Naive B cell (primary cell): ENCODE data around the gene CHTF18. TPM values are rescaled to one million over a fixed set of nuclear protein-coding genes. Genes with fewer than 3 reads are reported as not detected.

ENCODE experiments used
- ATAC-seq, 2 donors: fragments of 150-1000 bp; cut with Tn5 transposase; 2 replicates each; pipeline ENCODE4 v1.10.0; 2021; ENCODE audit warnings: low read depth in 2 of 2, mild to moderate bottlenecking in 2 of 2, moderate library complexity in 2 of 2
- DNase-seq: peaks from one replicate; pipeline ENCODE4 v3.0.0; 2022
- H3K27ac Mint-ChIP-seq, 6 donors: one replicate each; pipeline ENCODE4 v1.8.0; 2020 to 2022; ENCODE audit warnings: mild to moderate bottlenecking in 6 of 6, mixed read lengths in 6 of 6, moderate library complexity in 5 of 6, inconsistent platforms in 2 of 6
- H3K27me3 Mint-ChIP-seq, 3 donors: one replicate each; pipeline ENCODE4 v1.8.0; 2021 to 2022; ENCODE audit warnings: mixed read lengths in 3 of 3, mild to moderate bottlenecking in 1 of 3
- H3K36me3 Mint-ChIP-seq, 2 donors: one replicate each; pipeline ENCODE4 v1.8.0; 2020 to 2022; ENCODE audit warnings: mixed read lengths in 2 of 2, inconsistent platforms in 1 of 2, mild to moderate bottlenecking in 1 of 2
- H3K4me1 Mint-ChIP-seq, 3 donors: one replicate each; pipeline ENCODE4 v1.8.0; 2020 to 2022; ENCODE audit warnings: mixed read lengths in 3 of 3, inconsistent platforms in 1 of 3, mild to moderate bottlenecking in 1 of 3, moderate library complexity in 1 of 3
- H3K4me3 Mint-ChIP-seq, 8 donors: one replicate each; pipeline ENCODE4 v1.8.0; 2020 to 2022; ENCODE audit warnings: mild to moderate bottlenecking in 8 of 8, mixed read lengths in 8 of 8, moderate library complexity in 8 of 8, inconsistent platforms in 2 of 8
- H3K9me3 Mint-ChIP-seq, 7 donors: one replicate each; pipeline ENCODE4 v1.8.0; 2020 to 2022; ENCODE audit warnings: mixed read lengths in 7 of 7, mild to moderate bottlenecking in 5 of 7, inconsistent platforms in 2 of 7, moderate library complexity in 1 of 7
- polyA plus RNA-seq, 6 donors: library from polyadenylated mRNA; unstranded; fragments of 300-500 nt; fragmentation: Illumina TruSeq; gene quantifications; one replicate each; pipeline ENCODE4 v1.2.3, GENCODE V29; 2021; ENCODE audit warnings: low read depth in 6 of 6

CHTF18 gene
- polyA plus RNA-seq, 6 donors from 2014 or later: 3.4 to 8.4 (median 4.6) TPM

- no peak for DNase-seq
- Mint-ChIP-seq H3K36me3 (peaks cover 0 to 2% of the 10 kb centered on the region in 2 donors), H3K27ac (no peak overlapping the region), H3K27me3 (peaks cover 0 to 29% (median 1%) of the 10 kb centered on the region in 3 donors), H3K4me3 (no peak overlapping the region), H3K9me3 (no peaks in the 10 kb centered on the region), H3K4me1 (peaks cover 5 to 8% (median 5%) of the 10 kb centered on the region in 3 donors)
- ATAC-seq: no peak
Observed at GRCh38 chr16:802914-803753, 14.7 kb downstream of the CHTF18 start.

- DNase-seq (no peak), ATAC-seq (no peak)
- Mint-ChIP-seq H3K4me3 (no peak overlapping the region), H3K36me3 (no peaks in the 10 kb centered on the region), H3K27ac (no peak overlapping the region), H3K27me3 (peaks cover 0 to 24% (median 0%) of the 10 kb centered on the region in 3 donors), H3K9me3 (no peaks in the 10 kb centered on the region), H3K4me1 (peaks cover 10 to 14% (median 11%) of the 10 kb centered on the region in 3 donors)
Observed at GRCh38 chr16:803754-804080, 15.3 kb downstream of the CHTF18 start.

- Mint-ChIP-seq H3K9me3 (no peaks in the 10 kb centered on the region), H3K36me3 (no peaks in the 10 kb centered on the region), H3K4me1 (peaks cover 10 to 17% (median 15%) of the 10 kb centered on the region in 3 donors), H3K4me3 (peak overlapping the region in 3 of 8 donors; percentile 9 to 62 (median 41)), H3K27me3 (peaks cover 0 to 19% (median 0%) of the 10 kb centered on the region in 3 donors), H3K27ac (peak overlapping the region in 1 of 6 donors; percentile 30)
- DNase-seq (no peak), ATAC-seq (no peak)
Observed at GRCh38 chr16:804193-805048, 16.0 kb downstream of the CHTF18 start.

GRCh38 chr16:805474-805873 is 17.1 kb downstream of the CHTF18 start:
- Mint-ChIP-seq H3K4me1 (peaks cover 10 to 19% (median 18%) of the 10 kb centered on the region in 3 donors), H3K27ac (no peak overlapping the region), H3K9me3 (no peaks in the 10 kb centered on the region), H3K4me3 (peak overlapping the region in 2 of 8 donors; percentile 15 to 97), H3K27me3 (peaks cover 0 to 19% (median 0%) of the 10 kb centered on the region in 3 donors), H3K36me3 (no peaks in the 10 kb centered on the region)
- ATAC-seq: no peak
- DNase-seq: no peak

GRCh38 chr16:807347-808084 is 19.1 kb downstream of the CHTF18 start:
- Mint-ChIP-seq H3K4me3 (peak overlapping the region; percentile 90 to 99 (median 96)), H3K9me3 (peaks cover 0 to 5% (median 0%) of the 10 kb centered on the region in 7 donors), H3K36me3 (peaks cover 0 to 7% of the 10 kb centered on the region in 2 donors), H3K27ac (peak overlapping the region; percentile 93 to 98 (median 95)), H3K4me1 (peaks cover 13 to 19% (median 18%) of the 10 kb centered on the region in 3 donors), H3K27me3 (peaks cover 3 to 20% (median 8%) of the 10 kb centered on the region in 3 donors)
- DNase-seq (peak; percentile 75), ATAC-seq (peak; percentile 91 to 93)

- Mint-ChIP-seq H3K4me3 (peak overlapping the region; percentile 90 to 99 (median 96)), H3K4me1 (peaks cover 17 to 22% (median 21%) of the 10 kb centered on the region in 3 donors), H3K27ac (peak overlapping the region in 5 of 6 donors; percentile 93 to 98 (median 95)), H3K36me3 (peaks cover 0 to 7% of the 10 kb centered on the region in 2 donors), H3K9me3 (peaks cover 0 to 5% (median 0%) of the 10 kb centered on the region in 7 donors), H3K27me3 (peaks cover 7 to 25% (median 13%) of the 10 kb centered on the region in 3 donors)
- no peak for DNase-seq
- ATAC-seq: peak in 1 of 2 donors; percentile 3
Observed at GRCh38 chr16:808085-808386, 19.6 kb downstream of the CHTF18 start.

- Mint-ChIP-seq H3K4me1 (peaks cover 12 to 18% (median 15%) of the 10 kb centered on the region in 3 donors), H3K4me3 (peak overlapping the region in 3 of 8 donors; percentile 50 to 66 (median 56)), H3K9me3 (peaks cover 0 to 5% (median 0%) of the 10 kb centered on the region in 7 donors), H3K27me3 (peaks cover 8 to 29% (median 16%) of the 10 kb centered on the region in 3 donors), H3K27ac (no peak overlapping the region), H3K36me3 (peaks cover 0 to 7% of the 10 kb centered on the region in 2 donors)
- peak; percentile 71 to 72 for ATAC-seq
- DNase-seq: peak; percentile 24
Observed at GRCh38 chr16:813204-813915, 24.9 kb downstream of the CHTF18 start.

GRCh38 chr16:813916-814412 is 25.5 kb downstream of the CHTF18 start:
- Mint-ChIP-seq H3K4me1 (peaks cover 8 to 13% (median 11%) of the 10 kb centered on the region in 3 donors), H3K4me3 (peak overlapping the region in 2 of 8 donors; percentile 24 to 35), H3K9me3 (peaks cover 0 to 5% (median 0%) of the 10 kb centered on the region in 7 donors), H3K27me3 (peaks cover 8 to 29% (median 16%) of the 10 kb centered on the region in 3 donors), H3K36me3 (peaks cover 0 to 7% of the 10 kb centered on the region in 2 donors), H3K27ac (no peak overlapping the region)
- ATAC-seq: no peak
- DNase-seq: no peak

GRCh38 chr16:814974-815373 is 26.6 kb downstream of the CHTF18 start:
- Mint-ChIP-seq H3K36me3 (peaks cover 0 to 7% of the 10 kb centered on the region in 2 donors), H3K27ac (no peak overlapping the region), H3K4me3 (no peak overlapping the region), H3K27me3 (peaks cover 13 to 29% (median 16%) of the 10 kb centered on the region in 3 donors), H3K4me1 (peaks cover 13 to 18% (median 13%) of the 10 kb centered on the region in 3 donors), H3K9me3 (peaks cover 0 to 7% (median 1%) of the 10 kb centered on the region in 7 donors)
- ATAC-seq: no peak
- no peak for DNase-seq

GRCh38 chr16:815861-816260 is 27.4 kb downstream of the CHTF18 start:
- peaks cover 16 to 27% (median 16%) of the 10 kb centered on the region in 3 donors for H3K4me1 Mint-ChIP-seq
- H3K9me3 Mint-ChIP-seq: peaks cover 0 to 8% (median 4%) of the 10 kb centered on the region in 7 donors
- H3K36me3 Mint-ChIP-seq: peaks cover 0 to 7% of the 10 kb centered on the region in 2 donors
- ATAC-seq: no peak
- H3K4me3 Mint-ChIP-seq: no peak overlapping the region
- no peak overlapping the region for H3K27ac Mint-ChIP-seq
- H3K27me3 Mint-ChIP-seq: peaks cover 14 to 25% (median 16%) of the 10 kb centered on the region in 3 donors
- no peak for DNase-seq

GRCh38 chr16:817001-817906 is 28.8 kb downstream of the CHTF18 start:
- Mint-ChIP-seq H3K4me3 (peak overlapping the region in 1 of 8 donors; percentile 32), H3K27ac (no peak overlapping the region), H3K4me1 (peaks cover 13 to 31% (median 16%) of the 10 kb centered on the region in 3 donors), H3K36me3 (peaks cover 0 to 2% of the 10 kb centered on the region in 2 donors), H3K9me3 (peaks cover 0 to 6% (median 4%) of the 10 kb centered on the region in 7 donors), H3K27me3 (peaks cover 10 to 20% (median 12%) of the 10 kb centered on the region in 3 donors)
- ATAC-seq (no peak), DNase-seq (no peak)
